ENCODE data around the gene MRAP. TPM values are rescaled to one million over a fixed set of nuclear protein-coding genes. Genes with fewer than 3 reads are reported as not detected.

Gene MRAP
- total RNA-seq, 2 experiments from 2014 or later: not detected

DNA sequence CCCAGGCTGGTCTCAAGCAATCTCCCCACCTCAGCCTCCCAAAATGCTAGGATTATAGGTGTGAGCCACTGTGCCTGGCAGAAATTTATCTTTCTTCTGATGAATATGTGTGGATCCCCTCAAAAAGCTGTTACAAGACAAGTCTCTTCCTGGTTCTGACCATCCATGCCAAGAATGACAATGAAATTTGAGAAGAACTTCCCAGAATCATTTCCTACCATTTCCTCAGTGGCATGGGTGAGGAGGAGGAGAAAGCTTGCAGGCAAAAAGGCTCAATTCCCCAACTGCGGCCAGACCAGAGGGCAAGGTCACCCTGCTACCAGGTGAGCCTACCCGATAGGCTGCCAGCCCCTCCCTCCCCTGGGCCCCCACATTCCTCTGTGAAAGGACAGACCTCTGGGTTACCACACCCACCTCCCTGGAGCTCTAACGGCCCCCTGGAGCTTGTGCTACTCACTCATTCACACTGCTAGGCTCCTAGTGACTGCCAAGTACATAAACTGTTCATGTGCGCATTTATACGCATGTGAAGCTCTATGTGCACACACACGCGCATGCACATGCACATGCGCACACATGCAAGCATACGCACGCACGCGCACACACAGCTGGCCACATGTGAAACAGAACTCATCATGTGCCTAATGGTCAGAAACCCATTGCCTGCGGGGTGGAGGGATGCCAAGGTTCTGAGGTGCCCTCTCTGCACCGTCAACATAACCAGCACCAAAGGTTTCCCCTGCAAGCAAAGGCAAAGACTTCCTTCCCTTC lies 17.0 kb downstream of the MRAP start:
- ATAC-seq (no peak), DNase-seq (no peak)
- no peaks in the 10 kb centered on the region for H3K9me3 Mint-ChIP-seq (ENCODE audit: insufficient read depth)
- no peaks in the 10 kb centered on the region for H3K4me1 Mint-ChIP-seq (ENCODE audit: low read depth)
- H3K4me3 Mint-ChIP-seq: no peak overlapping the region
- no peak overlapping the region for H3K27ac Mint-ChIP-seq
- CTCF ChIA-PET: no interaction called here
- peaks cover 43% of the 10 kb centered on the region for H3K36me3 Mint-ChIP-seq (ENCODE audit: low read depth)
- POLR2A ChIA-PET: no interaction called here
- H3K27me3 Mint-ChIP-seq (ENCODE audit: low read depth): no peaks in the 10 kb centered on the region

DNA sequence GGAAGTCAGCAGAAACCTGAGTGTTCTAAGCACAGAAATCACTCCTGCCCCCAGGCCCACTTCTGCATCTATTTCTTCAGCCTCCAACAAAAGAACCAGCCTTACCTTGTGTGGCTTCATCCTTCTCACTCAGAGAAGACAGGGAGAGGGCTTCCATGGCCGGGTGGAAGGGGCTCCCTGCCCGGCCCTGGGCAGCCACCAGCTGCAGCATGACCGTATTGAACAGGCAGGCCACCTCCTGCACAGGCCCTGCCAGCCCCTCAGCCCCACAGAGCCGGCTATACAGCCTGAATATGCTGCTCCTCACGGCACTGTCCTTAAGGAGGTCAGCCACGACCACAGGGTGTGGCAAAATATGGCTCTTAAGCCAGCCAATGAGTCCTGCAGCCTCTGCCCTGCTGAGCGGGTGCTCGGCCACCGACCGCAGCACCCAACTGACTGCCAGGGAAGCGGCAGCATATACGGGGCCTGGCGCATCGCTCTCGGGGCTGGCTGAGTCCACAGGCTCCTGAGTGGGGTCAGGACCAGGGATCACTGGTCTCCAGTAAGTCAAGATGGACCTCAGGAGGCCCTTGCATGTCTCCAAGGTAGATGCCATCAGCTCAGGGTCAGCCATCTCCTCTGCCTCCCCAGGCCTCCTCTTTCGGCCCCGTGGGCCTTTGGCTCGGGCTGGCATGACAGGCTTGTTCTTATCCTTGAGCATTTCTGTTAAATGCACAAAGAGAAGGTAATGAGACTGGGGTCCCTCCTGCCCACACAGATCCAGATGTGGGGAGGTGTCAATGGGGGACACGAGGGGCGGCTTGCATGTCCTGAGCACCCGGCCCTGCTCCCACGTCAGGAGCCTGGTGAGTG lies 17.9 kb downstream of the MRAP start:
- POLR2A ChIA-PET: no interaction called here
- H3K27ac Mint-ChIP-seq: no peak overlapping the region
- peaks cover 42% of the 10 kb centered on the region for H3K36me3 Mint-ChIP-seq (ENCODE audit: low read depth)
- DNase-seq: no peak
- ATAC-seq: no peak
- H3K27me3 Mint-ChIP-seq (ENCODE audit: low read depth): no peaks in the 10 kb centered on the region
- H3K9me3 Mint-ChIP-seq (ENCODE audit: insufficient read depth): no peaks in the 10 kb centered on the region
- H3K4me3 Mint-ChIP-seq: no peak overlapping the region
- CTCF ChIA-PET: no interaction called here
- no peaks in the 10 kb centered on the region for H3K4me1 Mint-ChIP-seq (ENCODE audit: low read depth)

DNA sequence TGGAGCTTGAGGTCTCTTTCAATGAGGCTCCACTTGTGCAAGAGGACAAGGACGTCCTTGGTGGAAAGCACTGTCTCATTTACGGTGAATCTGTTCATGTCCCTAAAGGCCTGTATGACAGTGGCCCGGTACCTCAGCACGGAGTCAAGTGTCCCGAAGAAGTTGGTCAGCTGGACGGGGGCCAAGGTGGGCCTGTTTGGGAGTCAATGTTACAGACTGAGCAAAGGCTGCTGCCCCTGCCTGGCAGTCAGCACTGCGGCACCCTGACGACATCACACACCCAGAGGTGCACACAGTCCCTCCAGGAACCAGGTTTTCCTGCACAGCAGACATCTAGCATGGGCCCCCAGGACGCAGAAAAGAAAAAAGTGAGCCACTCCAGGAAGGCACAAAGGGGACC lies 19.1 kb downstream of the MRAP start:
- no peaks in the 10 kb centered on the region for H3K27me3 Mint-ChIP-seq (ENCODE audit: low read depth)
- H3K27ac Mint-ChIP-seq: no peak overlapping the region
- CTCF ChIA-PET: interaction anchor here (0.7 kb wide), 1 partner anchor 9 kb away, joined by 4 read pairs; no protein-coding TSS in a partner anchor
- POLR2A ChIA-PET: no interaction called here
- peaks cover 43% of the 10 kb centered on the region for H3K36me3 Mint-ChIP-seq (ENCODE audit: low read depth)
- H3K9me3 Mint-ChIP-seq (ENCODE audit: insufficient read depth): no peaks in the 10 kb centered on the region
- ATAC-seq (no peak), DNase-seq (no peak)
- no peak overlapping the region for H3K4me3 Mint-ChIP-seq
- no peaks in the 10 kb centered on the region for H3K4me1 Mint-ChIP-seq (ENCODE audit: low read depth)

DNA sequence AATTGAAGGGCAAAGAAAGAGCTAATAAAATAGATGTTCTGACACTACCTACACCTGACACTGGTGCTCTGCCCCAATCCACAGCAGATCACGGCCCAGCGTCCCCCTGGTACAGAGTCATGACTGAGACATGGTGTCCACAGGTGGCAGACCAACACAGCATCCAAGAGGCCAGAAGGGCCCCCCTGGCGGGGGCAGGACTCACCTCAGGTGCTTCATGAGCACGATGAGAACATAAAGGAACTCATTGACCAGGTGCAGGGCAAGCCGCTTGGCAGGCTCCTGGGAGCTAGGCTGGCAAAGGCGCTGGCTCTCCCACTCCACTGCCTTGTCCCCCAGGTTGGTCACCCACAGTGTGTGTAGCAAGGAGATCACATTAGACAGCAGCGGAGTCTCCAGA lies 20.4 kb downstream of the MRAP start:
- Mint-ChIP-seq H3K27ac (no peak overlapping the region), H3K9me3 (ENCODE audit: insufficient read depth) (no peaks in the 10 kb centered on the region), H3K4me1 (ENCODE audit: low read depth) (no peaks in the 10 kb centered on the region), H3K36me3 (ENCODE audit: low read depth) (peaks cover 50% of the 10 kb centered on the region), H3K27me3 (ENCODE audit: low read depth) (no peaks in the 10 kb centered on the region), H3K4me3 (no peak overlapping the region)
- no peak for DNase-seq
- CTCF ChIA-PET: no interaction called here
- POLR2A ChIA-PET: no interaction called here
- ATAC-seq: no peak

- peaks cover 52% of the 10 kb centered on the region for H3K36me3 Mint-ChIP-seq (ENCODE audit: low read depth)
- H3K27me3 Mint-ChIP-seq (ENCODE audit: low read depth): no peaks in the 10 kb centered on the region
- ATAC-seq (no peak), DNase-seq (no peak)
- ChIA-PET POLR2A (no interaction called here), CTCF (no interaction called here)
- no peaks in the 10 kb centered on the region for H3K4me1 Mint-ChIP-seq (ENCODE audit: low read depth)
- H3K4me3 Mint-ChIP-seq: no peak overlapping the region
- H3K27ac Mint-ChIP-seq: no peak overlapping the region
- H3K9me3 Mint-ChIP-seq (ENCODE audit: insufficient read depth): no peaks in the 10 kb centered on the region
Observed at GRCh38 chr21:32320059-32320458, 21.4 kb downstream of the MRAP start.

DNA sequence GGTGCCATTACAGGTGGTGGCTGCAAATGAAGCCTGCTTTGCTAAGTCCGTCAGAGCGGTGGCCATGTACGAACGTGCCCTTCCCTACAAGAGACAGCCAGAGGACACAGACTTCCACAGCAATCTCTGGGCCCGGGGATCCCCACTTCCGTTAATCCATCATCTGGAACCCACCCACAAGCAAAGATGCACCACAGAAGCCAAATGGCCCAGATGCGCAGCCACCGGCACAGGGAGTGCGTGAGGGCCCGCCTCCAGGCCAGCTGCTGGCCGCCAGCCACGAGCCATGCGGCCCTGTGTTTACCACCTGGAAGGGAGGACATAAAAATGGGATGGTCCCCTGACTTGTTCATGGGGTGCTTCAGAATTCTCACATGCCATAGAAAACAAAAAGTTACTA lies 22.1 kb downstream of the MRAP start:
- Mint-ChIP-seq H3K9me3 (ENCODE audit: insufficient read depth) (no peaks in the 10 kb centered on the region), H3K27ac (no peak overlapping the region)
- no peak for ATAC-seq

GRCh38 chr21:32321480-32321879 lies 22.8 kb downstream of the MRAP start:
- DNase-seq (no peak), ATAC-seq (no peak)
- no peaks in the 10 kb centered on the region for H3K4me1 Mint-ChIP-seq (ENCODE audit: low read depth)
- POLR2A ChIA-PET: no interaction called here
- peaks cover 56% of the 10 kb centered on the region for H3K36me3 Mint-ChIP-seq (ENCODE audit: low read depth)
- CTCF ChIA-PET: no interaction called here
- H3K27me3 Mint-ChIP-seq (ENCODE audit: low read depth): no peaks in the 10 kb centered on the region
- no peak overlapping the region for H3K27ac Mint-ChIP-seq
- no peak overlapping the region for H3K4me3 Mint-ChIP-seq
- no peaks in the 10 kb centered on the region for H3K9me3 Mint-ChIP-seq (ENCODE audit: insufficient read depth)

More for the DNA sequence above, 22.1 kb downstream of the MRAP start:
- DNase-seq: no peak
- POLR2A ChIA-PET: no interaction called here
- H3K36me3 Mint-ChIP-seq (ENCODE audit: low read depth): peaks cover 55% of the 10 kb centered on the region
- H3K4me1 Mint-ChIP-seq (ENCODE audit: low read depth): no peaks in the 10 kb centered on the region
- H3K4me3 Mint-ChIP-seq: no peak overlapping the region
- no peaks in the 10 kb centered on the region for H3K27me3 Mint-ChIP-seq (ENCODE audit: low read depth)
- CTCF ChIA-PET: no interaction called here

DNA sequence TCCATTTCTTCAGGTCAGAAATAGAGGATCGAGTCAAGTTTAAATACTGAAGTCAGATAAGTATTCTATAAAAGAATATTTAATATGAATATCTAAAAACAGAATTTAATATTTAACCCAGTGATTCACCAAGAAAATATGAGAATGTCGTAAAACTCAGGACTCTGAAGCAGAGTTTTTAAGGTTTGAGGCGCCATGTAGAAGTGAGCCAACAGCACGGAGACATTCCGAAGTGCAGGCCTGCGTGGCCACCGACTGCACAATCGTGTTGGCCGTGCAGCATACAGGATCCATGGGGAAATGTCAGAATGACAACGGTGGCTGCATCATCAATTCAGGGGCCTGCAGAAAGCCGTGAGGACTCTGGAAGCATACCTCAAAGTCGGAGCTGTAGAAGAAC lies 23.4 kb downstream of the MRAP start:
- no peak overlapping the region for H3K4me3 Mint-ChIP-seq
- H3K9me3 Mint-ChIP-seq (ENCODE audit: insufficient read depth): no peaks in the 10 kb centered on the region
- ChIA-PET POLR2A (no interaction called here), CTCF (no interaction called here)
- ATAC-seq: no peak
- no peak overlapping the region for H3K27ac Mint-ChIP-seq
- no peaks in the 10 kb centered on the region for H3K4me1 Mint-ChIP-seq (ENCODE audit: low read depth)
- peaks cover 59% of the 10 kb centered on the region for H3K36me3 Mint-ChIP-seq (ENCODE audit: low read depth)
- no peak for DNase-seq
- no peaks in the 10 kb centered on the region for H3K27me3 Mint-ChIP-seq (ENCODE audit: low read depth)

DNA sequence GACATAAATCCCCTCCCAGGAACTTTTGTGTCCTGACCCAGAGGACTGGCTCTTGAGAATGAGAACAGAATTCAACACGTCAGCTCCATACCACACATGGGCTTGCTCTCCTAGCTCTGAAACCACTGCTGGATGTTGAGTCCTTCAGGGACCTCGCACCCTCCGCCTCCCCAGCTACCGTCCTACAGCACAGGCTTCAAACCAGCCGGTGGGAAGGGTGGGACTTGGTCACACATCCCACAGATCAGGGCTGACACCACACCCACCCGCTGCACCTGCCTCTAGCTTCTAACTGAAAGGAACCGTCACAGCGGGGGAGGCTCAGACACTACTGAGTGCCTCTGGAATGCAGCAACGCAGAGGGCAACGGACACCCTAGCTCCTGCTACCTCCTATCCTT lies 24.0 kb downstream of the MRAP start:
- Mint-ChIP-seq H3K27ac (no peak overlapping the region), H3K4me3 (no peak overlapping the region), H3K9me3 (ENCODE audit: insufficient read depth) (no peaks in the 10 kb centered on the region), H3K4me1 (ENCODE audit: low read depth) (no peaks in the 10 kb centered on the region), H3K36me3 (ENCODE audit: low read depth) (peaks cover 60% of the 10 kb centered on the region), H3K27me3 (ENCODE audit: low read depth) (no peaks in the 10 kb centered on the region)
- CTCF ChIA-PET: no interaction called here
- POLR2A ChIA-PET: no interaction called here
- ATAC-seq (no peak), DNase-seq (no peak)

GRCh38 chr21:32325706-32326105 lies 27.1 kb downstream of the MRAP start:
- no peaks in the 10 kb centered on the region for H3K4me1 Mint-ChIP-seq (ENCODE audit: low read depth)
- H3K36me3 Mint-ChIP-seq (ENCODE audit: low read depth): peaks cover 57% of the 10 kb centered on the region
- DNase-seq (no peak), ATAC-seq (no peak)
- H3K4me3 Mint-ChIP-seq: no peak overlapping the region
- H3K27ac Mint-ChIP-seq: no peak overlapping the region
- ChIA-PET CTCF (no interaction called here), POLR2A (no interaction called here)
- H3K9me3 Mint-ChIP-seq (ENCODE audit: insufficient read depth): no peaks in the 10 kb centered on the region
- H3K27me3 Mint-ChIP-seq (ENCODE audit: low read depth): no peaks in the 10 kb centered on the region

GRCh38 chr21:32328595-32328994 lies 29.9 kb downstream of the MRAP start:
- Mint-ChIP-seq H3K9me3 (ENCODE audit: insufficient read depth) (no peaks in the 10 kb centered on the region), H3K27ac (no peak overlapping the region), H3K4me3 (no peak overlapping the region), H3K4me1 (ENCODE audit: low read depth) (no peaks in the 10 kb centered on the region), H3K27me3 (ENCODE audit: low read depth) (no peaks in the 10 kb centered on the region), H3K36me3 (ENCODE audit: low read depth) (peaks cover 68% of the 10 kb centered on the region)
- POLR2A ChIA-PET: no interaction called here
- DNase-seq (no peak), ATAC-seq (no peak)
- CTCF ChIA-PET: no interaction called here

GRCh38 chr21:32329331-32329730 lies 30.7 kb downstream of the MRAP start:
- DNase-seq (no peak), ATAC-seq (no peak)
- no peak overlapping the region for H3K4me3 Mint-ChIP-seq
- H3K9me3 Mint-ChIP-seq (ENCODE audit: insufficient read depth): no peaks in the 10 kb centered on the region
- no peaks in the 10 kb centered on the region for H3K27me3 Mint-ChIP-seq (ENCODE audit: low read depth)
- ChIA-PET CTCF (no interaction called here), POLR2A (no interaction called here)
- H3K27ac Mint-ChIP-seq: no peak overlapping the region
- peaks cover 65% of the 10 kb centered on the region for H3K36me3 Mint-ChIP-seq (ENCODE audit: low read depth)
- no peaks in the 10 kb centered on the region for H3K4me1 Mint-ChIP-seq (ENCODE audit: low read depth)

Measured in activated CD8-positive, alpha-beta T cell treated with anti-CD3 and anti-CD28 coated beads, Interleukin-2, amount 10 ng/mL, durations not matched to agents 7 days and 5 days (primary cell).